Parathyroid adenoma (tissue), 2 donors: ENCODE results near the gene PLRG1.

Experiments used
- H2AFZ ChIP-seq: fragments of 300-600 bp; sonication (generic); one replicate; pipeline ENCODE4 v1.7.0; 2017; ENCODE audit warnings: antibody characterized with exemption, mild to moderate bottlenecking
- H3K27ac ChIP-seq: fragments of 300-600 bp; sonication (generic); one replicate; pipeline ENCODE4 v1.7.0; 2017
- H3K27me3 ChIP-seq: fragments of 300-600 bp; sonication (generic); one replicate; pipeline ENCODE4 v1.7.0; 2017; ENCODE audit warnings: low read length; ENCODE audit not compliant: control insufficient read depth, insufficient read depth
- H3K36me3 ChIP-seq: fragments of 300-600 bp; sonication (generic); one replicate; pipeline ENCODE4 v1.7.0; 2017; ENCODE audit warnings: low read length; ENCODE audit not compliant: control insufficient read depth, insufficient read depth
- H3K4me1 ChIP-seq: fragments of 300-600 bp; sonication (generic); one replicate; pipeline ENCODE4 v1.7.0; 2017; ENCODE audit warnings: control low read depth
- H3K4me2 ChIP-seq: fragments of 300-600 bp; sonication (generic); one replicate; pipeline ENCODE4 v1.7.0; 2017; ENCODE audit warnings: low read length
- H3K4me3 ChIP-seq: fragments of 300-600 bp; sonication (generic); one replicate; pipeline ENCODE4 v1.7.0; 2017; ENCODE audit warnings: low read depth, low read length
- H3K79me2 ChIP-seq: fragments of 300-600 bp; sonication (generic); one replicate; pipeline ENCODE4 v1.7.0; 2017; ENCODE audit warnings: control low read depth
- H3K9ac ChIP-seq: fragments of 300-600 bp; sonication (generic); one replicate; pipeline ENCODE4 v1.7.0; 2017; ENCODE audit warnings: mild to moderate bottlenecking
- H3K9me3 ChIP-seq: fragments of 300-600 bp; sonication (generic); one replicate; pipeline ENCODE4 v1.7.0; 2017; ENCODE audit warnings: low read length; ENCODE audit not compliant: control insufficient read depth
- TF ChIP-seq, protein P1 (sequence below): fragments of 300-600 bp; sonication (generic); IDR thresholded peaks from one replicate; pipeline ENCODE4 v1.7.0; 2017; ENCODE audit warnings: antibody characterized with exemption, mild to moderate bottlenecking
- donor health status: primary hyperparathyroidism.

PLRG1 gene

DNA sequence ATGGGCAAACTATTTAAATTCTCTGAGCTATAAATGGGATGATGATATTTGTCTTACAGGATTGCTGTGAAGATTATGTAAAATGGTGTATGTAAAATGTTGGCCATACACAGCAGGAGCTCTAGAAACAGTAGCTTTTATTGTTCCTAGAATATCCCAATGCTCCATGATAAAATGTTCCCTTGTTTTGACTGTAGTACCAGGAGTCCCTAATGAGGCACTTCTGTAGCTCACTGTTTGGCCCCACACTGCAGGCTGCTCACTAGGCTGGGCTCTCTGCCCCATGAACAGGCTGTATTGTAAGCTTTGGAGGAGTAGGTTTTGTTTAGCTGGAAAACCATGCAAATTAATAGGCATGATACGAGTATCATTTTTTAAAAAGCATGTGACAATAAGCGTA is 43.7 kb upstream of the PLRG1 start:
- Histone ChIP-seq H3K9me3 (no peaks in the 10 kb centered on the region), H3K9ac (no peak overlapping the region), H3K27me3 (no peaks in the 10 kb centered on the region), H2AFZ (no peak overlapping the region), H3K4me3 (no peak overlapping the region), H3K4me2 (no peak overlapping the region), H3K79me2 (no peaks in the 10 kb centered on the region), H3K4me1 (no peaks in the 10 kb centered on the region), H3K27ac (no peak overlapping the region), H3K36me3 (no peaks in the 10 kb centered on the region)
- TF ChIP-seq, protein P1, sequence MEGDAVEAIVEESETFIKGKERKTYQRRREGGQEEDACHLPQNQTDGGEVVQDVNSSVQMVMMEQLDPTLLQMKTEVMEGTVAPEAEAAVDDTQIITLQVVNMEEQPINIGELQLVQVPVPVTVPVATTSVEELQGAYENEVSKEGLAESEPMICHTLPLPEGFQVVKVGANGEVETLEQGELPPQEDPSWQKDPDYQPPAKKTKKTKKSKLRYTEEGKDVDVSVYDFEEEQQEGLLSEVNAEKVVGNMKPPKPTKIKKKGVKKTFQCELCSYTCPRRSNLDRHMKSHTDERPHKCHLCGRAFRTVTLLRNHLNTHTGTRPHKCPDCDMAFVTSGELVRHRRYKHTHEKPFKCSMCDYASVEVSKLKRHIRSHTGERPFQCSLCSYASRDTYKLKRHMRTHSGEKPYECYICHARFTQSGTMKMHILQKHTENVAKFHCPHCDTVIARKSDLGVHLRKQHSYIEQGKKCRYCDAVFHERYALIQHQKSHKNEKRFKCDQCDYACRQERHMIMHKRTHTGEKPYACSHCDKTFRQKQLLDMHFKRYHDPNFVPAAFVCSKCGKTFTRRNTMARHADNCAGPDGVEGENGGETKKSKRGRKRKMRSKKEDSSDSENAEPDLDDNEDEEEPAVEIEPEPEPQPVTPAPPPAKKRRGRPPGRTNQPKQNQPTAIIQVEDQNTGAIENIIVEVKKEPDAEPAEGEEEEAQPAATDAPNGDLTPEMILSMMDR, result no peak

DNA sequence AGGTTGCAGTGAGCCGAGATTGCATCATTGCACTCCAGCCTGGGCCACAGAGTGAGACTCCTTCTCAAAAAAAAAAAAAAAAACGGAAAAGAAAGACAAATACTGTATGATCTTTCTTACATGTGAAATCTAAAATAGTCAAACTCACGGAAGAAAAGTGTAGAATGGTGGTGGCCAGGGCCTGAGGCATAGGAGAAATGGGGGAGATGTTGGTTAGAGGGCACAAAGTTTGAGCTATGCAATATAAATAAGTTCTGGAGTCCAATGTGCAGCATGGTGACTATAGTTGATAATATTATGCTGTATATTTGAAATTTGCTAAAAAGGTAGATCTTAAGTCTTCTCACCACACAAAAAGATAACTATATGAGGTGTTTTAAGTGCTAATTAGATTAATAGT is 41.7 kb upstream of the PLRG1 start:
- Histone ChIP-seq H3K27ac (no peak overlapping the region), H3K9me3 (no peaks in the 10 kb centered on the region), H3K4me3 (no peak overlapping the region), H2AFZ (no peak overlapping the region), H3K9ac (no peak overlapping the region), H3K27me3 (no peaks in the 10 kb centered on the region), H3K79me2 (no peaks in the 10 kb centered on the region), H3K4me2 (no peak overlapping the region), H3K4me1 (no peaks in the 10 kb centered on the region), H3K36me3 (no peaks in the 10 kb centered on the region)
- TF ChIP-seq, protein P1, result no peak

DNA sequence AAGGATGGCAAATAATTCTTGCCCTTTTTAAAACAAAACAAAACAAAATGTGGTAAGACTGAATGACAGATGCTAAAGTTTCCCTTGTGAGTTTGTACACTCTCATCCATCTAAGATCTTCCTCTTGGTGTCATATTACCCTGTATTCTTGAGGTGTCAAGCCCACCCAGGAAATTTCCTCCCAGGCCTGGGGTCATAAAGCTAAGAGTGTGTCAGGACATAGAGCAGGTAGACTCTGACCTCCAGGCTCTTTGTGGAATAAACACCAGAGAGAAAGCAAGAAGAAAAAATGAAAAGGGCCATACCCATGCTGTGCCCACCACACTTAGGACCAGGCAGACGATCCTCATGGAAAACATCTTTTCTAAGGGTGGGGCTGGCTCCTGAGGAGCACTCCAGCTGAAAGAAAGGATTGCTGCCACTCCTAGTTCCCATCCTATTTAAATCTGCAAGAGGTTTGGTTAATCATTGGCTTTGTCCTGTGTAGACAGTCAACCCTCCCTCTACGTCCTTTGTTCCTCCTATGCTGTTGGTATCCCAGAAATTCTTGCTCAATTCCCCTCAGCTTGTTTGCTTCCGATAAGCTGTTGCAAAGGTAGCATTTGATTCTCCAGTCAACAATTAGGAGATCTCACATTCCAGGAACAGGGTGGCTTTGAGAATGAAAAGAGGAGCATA is 40.3 kb upstream of the PLRG1 start, which contains the start of gene FGA:
TSS of gene FGA (minus strand) at position 414 of the 678 bp plus-strand sequence. CDS start at position 359, 55 bp downstream.
- Histone ChIP-seq H3K27me3 (no peaks in the 10 kb centered on the region), H3K4me1 (no peaks in the 10 kb centered on the region), H3K4me3 (no peak within 1 kb of the TSS), H3K4me2 (no peak within 1 kb of the TSS), H3K27ac (no peak within 1 kb of the TSS), H3K36me3 (no peaks in the 10 kb centered on the region), H3K79me2 (no peaks in the 10 kb centered on the region), H3K9me3 (no peaks in the 10 kb centered on the region), H2AFZ (no peak within 1 kb of the TSS), H3K9ac (no peak within 1 kb of the TSS)
- TF ChIP-seq, protein P1, result no peak

DNA sequence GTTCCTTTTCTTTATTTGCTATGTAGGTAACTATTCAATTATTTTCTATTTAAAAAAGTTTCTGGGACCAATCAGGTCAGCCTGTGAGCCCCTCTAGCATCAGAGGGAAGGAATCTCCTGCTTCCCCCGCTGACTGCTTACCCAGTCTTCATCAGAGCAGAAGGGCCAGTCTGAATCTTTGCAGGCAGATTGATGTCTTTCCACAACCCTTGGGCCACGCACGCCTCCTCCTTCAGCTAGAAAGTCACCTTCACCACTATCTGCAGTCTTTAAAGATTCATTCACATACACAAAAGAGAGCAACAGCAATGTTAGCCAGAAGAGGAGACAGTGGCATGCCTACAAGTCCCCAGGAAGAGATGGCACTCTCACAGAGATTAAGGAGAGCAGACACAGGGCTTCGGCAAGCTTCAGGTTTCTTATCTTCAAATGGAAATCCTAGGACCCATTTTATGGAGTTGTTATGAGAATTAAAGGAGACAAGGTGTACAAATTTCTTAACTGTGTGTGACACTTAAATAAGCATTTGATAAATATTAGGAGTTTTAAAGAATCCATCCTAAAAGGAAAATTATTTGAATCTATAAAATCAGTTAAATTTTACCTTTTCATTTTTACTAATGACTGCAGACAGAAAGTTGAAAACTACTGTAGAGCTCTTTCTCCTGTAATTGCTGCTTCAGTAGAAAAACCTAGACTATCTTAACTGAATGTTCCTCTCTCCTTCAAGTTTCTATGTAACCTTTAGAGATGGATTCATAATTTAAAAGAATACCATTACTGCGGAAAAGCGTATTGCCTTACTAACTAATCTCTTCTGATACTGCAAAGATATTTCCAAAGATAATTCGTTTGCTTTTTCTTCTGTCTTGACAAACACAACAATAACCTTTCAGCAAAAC is 39.3 kb upstream of the PLRG1 start:
- H3K9ac ChIP-seq, result no peak overlapping the region
- no peak overlapping the region for H2AFZ ChIP-seq
- H3K4me1 ChIP-seq, result no peaks in the 10 kb centered on the region
- no peaks in the 10 kb centered on the region for H3K27me3 ChIP-seq
- no peak overlapping the region for H3K4me2 ChIP-seq
- no peaks in the 10 kb centered on the region for H3K79me2 ChIP-seq
- no peaks in the 10 kb centered on the region for H3K9me3 ChIP-seq
- no peaks in the 10 kb centered on the region for H3K36me3 ChIP-seq
- TF ChIP-seq, protein P1, result no peak
- H3K27ac ChIP-seq, result no peak overlapping the region
- no peak overlapping the region for H3K4me3 ChIP-seq
